ENCODE measurements around the gene ZCCHC7.

DNA sequence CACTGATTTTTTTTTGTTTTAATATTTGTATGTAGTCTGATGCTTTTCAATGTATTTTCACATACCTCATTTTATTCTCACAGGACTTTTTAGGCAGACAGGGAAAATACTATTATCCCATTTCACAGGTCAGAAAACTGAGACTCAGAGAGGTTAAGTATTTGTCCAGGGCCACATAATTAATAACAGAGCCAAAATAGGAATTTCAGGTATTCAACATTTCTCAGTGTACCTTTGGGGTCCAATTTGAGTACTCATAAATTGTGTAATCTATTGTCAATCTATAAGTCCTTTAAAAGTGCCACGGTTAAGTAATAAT, 181.4 kb downstream of the ZCCHC7 start:
- TF ChIP-seq EZH2phosphoT487 (IDR thresholded peaks at IDR 0.05; ENCODE audit: insufficient read depth, low read depth) (no peak), EZH2 (IDR thresholded peaks at IDR 0.05; ENCODE audit: insufficient read depth, poor library complexity, severe bottlenecking) (no peak)

Measured in GM23248 (cell line).